K562 (cell line): ENCODE data around the gene ZFP64. TPM values are rescaled to one million over a fixed set of nuclear protein-coding genes. Genes with fewer than 3 reads are reported as not detected.

Experiments used
- ATAC-seq: fragments of 200-7000 bp; cut with Tn5 transposase; 3 replicates; pipeline ENCODE4 v1.9.1; 2020; ENCODE audit warnings: moderate library complexity
- BruUV-seq: library from RNA; stranded (reverse); fragments of 400-500 nt; replicated peaks from 2 replicates; lab custom pipeline; 2021; lab: Mats Ljungman, UMichigan
- CTCF ChIA-PET: fragments of 300-600 bp; formaldehyde crosslinking; extraction: SDS; loops from one replicate; lab custom pipeline; 2021; ENCODE audit warnings: low intra/inter-chr PET ratio; lab: Yijun Ruan, JAX
- POLR2A ChIA-PET: fragments of 300-600, 350-650 bp; sonication (Branson Sonifier 250); formaldehyde crosslinking; extraction: SDS; loops from one replicate; lab custom pipeline; 2021; ENCODE audit warnings: antibody characterized with exemption, inconsistent platforms; lab: Yijun Ruan, JAX
- DNase-seq, 4 experiments: peaks; one replicate each; pipeline versions ENCODE4 v3.0.0 to v3.0.0-alpha.2; 2011 to 2018; ENCODE audit warnings: low spot score in 3 of 4, mixed read lengths in 3 of 4; ENCODE audit errors: extremely low read depth in 1 of 4
- FAIRE-seq: peaks from 2 replicates; lab custom pipeline; 2011; peaks lifted over from hg19 to GRCh38; lab: Jason Lieb, UNC
- H2AFZ ChIP-seq: 2 replicates; pipeline ENCODE4 v1.6.0; 2011; ENCODE audit warnings: low read depth, low read length, control low read depth, inconsistent platforms
- H3K27ac ChIP-seq: fragments of 200-600 bp; 3 replicates; pipeline ENCODE4 v1.8.0; 2011; ENCODE audit warnings: low read depth, mild to moderate bottlenecking, control low read depth, inconsistent platforms, low read length, moderate library complexity, mixed read lengths; ENCODE audit errors: extremely low read depth
- H3K27me3 ChIP-seq, 2 experiments: fragments of 300-600 bp in 1 of 2; 2 replicates in 1 of 2; 3 replicates in 1 of 2; pipeline versions ENCODE4 v1.6.0 to v1.8.0; 2011; ENCODE audit warnings: inconsistent platforms in 2 of 2, low read length in 2 of 2, mild to moderate bottlenecking in 1 of 2, mixed read lengths in 1 of 2, moderate library complexity in 1 of 2; ENCODE audit not compliant: control insufficient read depth in 2 of 2, insufficient read depth in 2 of 2
- H3K36me3 ChIP-seq: fragments of 300-600 bp; 3 replicates; pipeline ENCODE4 v1.8.0; 2011; ENCODE audit warnings: mild to moderate bottlenecking, low read length, inconsistent platforms; ENCODE audit not compliant: control insufficient read depth, insufficient read depth
- H3K4me1 ChIP-seq, 2 experiments: fragments of 200-600 bp in 1 of 2; replicated peaks in 1 of 2; 2 replicates in 1 of 2; 3 replicates in 1 of 2; pipeline versions ENCODE4 v1.5.1 to v1.8.0; 2011; ENCODE audit warnings: inconsistent platforms in 2 of 2, low read length in 2 of 2, mild to moderate bottlenecking in 1 of 2, mixed read lengths in 1 of 2, moderate library complexity in 1 of 2; ENCODE audit not compliant: control insufficient read depth in 2 of 2, insufficient read depth in 2 of 2
- H3K4me2 ChIP-seq: 2 replicates; pipeline ENCODE4 v1.6.1; 2011; ENCODE audit warnings: low read length, control low read depth, inconsistent platforms, mixed read lengths; ENCODE audit not compliant: insufficient read depth
- H3K4me3 ChIP-seq: fragments of 200-600 bp; sonication (generic), shearing (Covaris generic); 2 replicates; pipeline ENCODE4 v1.5.1; 2016; ENCODE audit warnings: control low read depth, inconsistent platforms
- H3K79me2 ChIP-seq: fragments of 200-600 bp; 3 replicates; pipeline ENCODE4 v1.8.0; 2011; ENCODE audit warnings: low read length, inconsistent platforms; ENCODE audit not compliant: control insufficient read depth, insufficient read depth
- H3K9ac ChIP-seq, 2 experiments: 2 replicates each; pipeline versions ENCODE4 v1.6.0 to v1.6.1; 2011; ENCODE audit warnings: low read depth in 2 of 2, low read length in 2 of 2, control low read depth in 1 of 2, inconsistent platforms in 1 of 2, mild to moderate bottlenecking in 1 of 2, mixed read lengths in 1 of 2; ENCODE audit not compliant: insufficient read depth in 1 of 2
- H3K9me1 ChIP-seq: one replicate; pipeline ENCODE4 v1.6.0; 2011; ENCODE audit warnings: inconsistent platforms, mild to moderate bottlenecking, low read length, moderate library complexity; ENCODE audit not compliant: control insufficient read depth, insufficient read depth
- H3K9me3 ChIP-seq: replicated peaks from 2 replicates; pipeline ENCODE4 v1.5.1; 2011; ENCODE audit warnings: low read depth, low read length, inconsistent platforms; ENCODE audit not compliant: control insufficient read depth, insufficient read depth
- H4K20me1 ChIP-seq: replicated peaks from 2 replicates; pipeline ENCODE4 v1.6.1; 2011; ENCODE audit warnings: low read length, inconsistent platforms, mixed read lengths; ENCODE audit not compliant: control insufficient read depth, insufficient read depth
- EGR1 ChIP-seq: fragments of 450-650 bp; conservative IDR thresholded peaks from 2 replicates; pipeline ENCODE4 v1.6.1; 2017; ENCODE audit warnings: mild to moderate bottlenecking
- HMG20B ChIP-seq: fragments of 250-450 bp; sonication (Bioruptor Pico); IDR thresholded peaks from 2 replicates; pipeline ENCODE4 v1.5.0; 2021; ENCODE audit warnings: mild to moderate bottlenecking
- HNRNPL ChIP-seq: fragments of 200-400 bp; formaldehyde crosslinking; IDR thresholded peaks from 2 replicates; pipeline ENCODE4 v1.6.1; 2017; ENCODE audit warnings: low read depth, mild to moderate bottlenecking, low read length
- IFI16 ChIP-seq: fragments of 250-450 bp; sonication (Bioruptor Pico); IDR thresholded peaks from 2 replicates; pipeline ENCODE4 v2.1.2; 2022; ENCODE audit warnings: mild to moderate bottlenecking, inconsistent platforms
- L3MBTL2 ChIP-seq: fragments of 450-650 bp; IDR thresholded peaks from 2 replicates; pipeline ENCODE4 v1.6.1; 2016; ENCODE audit warnings: mild to moderate bottlenecking, moderate library complexity
- MLLT1 ChIP-seq, 2 experiments: fragments of 450-650 bp; IDR thresholded peaks; 2 replicates each; pipeline ENCODE4 v1.6.1; 2016
- NR2C1 ChIP-seq, 2 experiments: fragments of 450-650 bp; IDR thresholded peaks; 2 replicates each; pipeline ENCODE4 v1.6.1; 2017; ENCODE audit warnings: mild to moderate bottlenecking in 2 of 2, antibody characterized with exemption in 1 of 2, inconsistent platforms in 1 of 2, missing compliant biosample characterization in 1 of 2, missing genetic modification characterization in 1 of 2
- NR4A1 ChIP-seq, 2 experiments: fragments of 250-450 bp in 1 of 2; fragments of 450-650 bp in 1 of 2; sonication (Bioruptor Pico) in 1 of 2; IDR thresholded peaks; 2 replicates each; pipeline versions ENCODE4 v1.4.0 to v1.6.1; 2016 to 2020; ENCODE audit warnings: mild to moderate bottlenecking in 2 of 2, missing compliant biosample characterization in 1 of 2, missing genetic modification characterization in 1 of 2, moderate library complexity in 1 of 2
- POLR2AphosphoS2 ChIP-seq: IDR thresholded peaks from 2 replicates; pipeline ENCODE4 v1.6.1; 2012; ENCODE audit warnings: low read length, improper control_type of control experiment
- RAD21 ChIP-seq, 2 experiments: fragments of 250-450 bp in 1 of 2; fragments of 450-650 bp in 1 of 2; sonication (Bioruptor Pico) in 1 of 2; formaldehyde crosslinking in 1 of 2; IDR thresholded peaks in 1 of 2; conservative IDR thresholded peaks in 1 of 2; 2 replicates each; pipeline versions ENCODE4 v1.4.0 to v1.8.0; 2020 to 2022; ENCODE audit warnings: mild to moderate bottlenecking in 2 of 2, moderate library complexity in 1 of 2
- TAL1 ChIP-seq: fragments of 450-650 bp; IDR thresholded peaks from 2 replicates; pipeline ENCODE4 v1.6.1; 2016; ENCODE audit warnings: mild to moderate bottlenecking
- ZNF217 ChIP-seq: sonication (generic); formaldehyde crosslinking; IDR thresholded peaks from 2 replicates; pipeline ENCODE4 v1.8.0; 2022; ENCODE audit warnings: mild to moderate bottlenecking, missing genetic modification reagents
- ZNF239 ChIP-seq: fragments of 250-450 bp; sonication (Bioruptor Pico); IDR thresholded peaks from 2 replicates; pipeline ENCODE4 v1.4.0; 2020; ENCODE audit warnings: mild to moderate bottlenecking
- WGBS: fragments of 100-300 bp; shearing (Covaris generic); methylation state at CpG from one replicate; pipeline ENCODE4 v1.1.6; 2016; ENCODE audit warnings: low coverage, mixed read lengths; ENCODE audit not compliant: insufficient coverage; ENCODE audit errors: missing lambda C conversion rate; 5-methylcytosine and 5-hydroxymethylcytosine counted together
- in situ Hi-C: fragments of 300-500 bp; cut with MboI; formaldehyde crosslinking; loops from 4 replicates; pipeline ENCODE4 v1.15.0; 2018; ENCODE audit warnings: inconsistent platforms, mixed read lengths
- intact Hi-C: fragments of 100-400 bp; cut with micrococcal nuclease; formaldehyde crosslinking; loops from 2 replicates; pipeline ENCODE4 v1.14.2; 2022
- polyA plus RNA-seq, 8 experiments: library from polyadenylated mRNA; depleted of rRNA in 4 of 8; stranded (reverse) in 5 of 8; unstranded in 3 of 8; fragments of >200 nt; fragmentation: Nextera tagmentation in 2 of 8; fragmentation: Illumina TruSeq in 1 of 8; extraction: Ambion mirVana in 2 of 8; extraction: Trizol in 1 of 8; gene quantifications; 2 replicates each; pipeline versions ENCODE4 v1.2.1 to v1.2.3, GENCODE V29; 2011 to 2014; ENCODE audit warnings: inconsistent platforms in 1 of 8, missing spikeins in 1 of 8
- total RNA-seq, 7 experiments: library from RNA; depleted of rRNA in 6 of 7; stranded (reverse); fragments of >200 nt in 6 of 7; fragmentation: Illumina TruSeq in 2 of 7; extraction: Trizol in 2 of 7; gene quantifications; 2 replicates each; pipeline versions ENCODE4 v1.2.1 to v1.2.3, GENCODE V29; 2011 to 2021; ENCODE audit warnings: low replicate concordance in 1 of 7
- TF ChIP-seq, protein P1 (sequence below): sonication (generic); formaldehyde crosslinking; IDR thresholded peaks from 2 replicates; pipeline ENCODE4 v1.8.1; 2022; ENCODE audit warnings: missing genetic modification reagents
- TF ChIP-seq, protein P2 (sequence below): sonication (generic); formaldehyde crosslinking; IDR thresholded peaks from 2 replicates; pipeline ENCODE4 v1.9.0; 2022; ENCODE audit warnings: mild to moderate bottlenecking, missing genetic modification reagents

ZFP64 gene
- total and polyA plus RNA-seq, 9 of the 15 experiments (the other 6 are each of a cell fraction or from before 2014, with no cell fraction given): 1.4 to 13.4 (median 7.0) TPM

DNA sequence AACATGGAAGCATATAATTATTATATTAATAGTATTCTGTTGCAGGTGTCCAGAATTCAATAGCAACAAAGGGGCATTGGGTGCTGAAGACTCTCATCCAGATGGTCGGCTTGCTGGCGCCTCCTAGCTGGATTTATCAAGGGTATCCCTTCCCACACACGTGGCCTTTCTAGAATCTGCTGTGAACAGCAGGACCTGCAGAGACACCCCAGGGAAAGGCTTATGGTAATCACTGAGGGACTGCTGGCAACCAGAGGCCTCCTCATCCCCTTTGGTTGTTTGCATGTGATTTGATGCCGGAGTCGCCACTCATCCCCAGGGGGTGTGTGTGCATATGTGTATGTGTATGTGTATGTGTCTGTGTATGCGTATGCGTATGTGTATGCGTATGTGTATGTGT is 20.6 kb downstream of the ZFP64 start:
- DNase-seq: no peak
- Histone ChIP-seq H3K36me3 (peaks cover 16% of the 10 kb centered on the region; the same call in 2 of the 3 replicates), H3K9ac (no peak overlapping the region), H3K9me1 (no peaks in the 10 kb centered on the region), H3K27ac (no peak overlapping the region), H3K4me3 (no peak overlapping the region), H4K20me1 (no peaks in the 10 kb centered on the region), H3K4me1 (no peaks in the 10 kb centered on the region), H3K9me3 (0 out of 2 replicates have a peak, but pooled peaks cover 1% of the 10 kb centered on the region), H3K4me2 (no peak overlapping the region), H3K79me2 (no peaks in the 10 kb centered on the region), H2AFZ (no peak overlapping the region), H3K27me3 (no peaks in the 10 kb centered on the region)
- FAIRE-seq: no peak
- CTCF ChIA-PET: no interaction called here
- 96% methylated on average over 8 of the region's 8 CpGs for WGBS
- POLR2A ChIA-PET: no interaction called here
- intact Hi-C loops (no loop called here), in situ Hi-C loops (no loop called here)
- ATAC-seq: no peak
- TF ChIP-seq IFI16 (CRISPR knock-in tag): no peak
- TF ChIP-seq, protein P1, sequence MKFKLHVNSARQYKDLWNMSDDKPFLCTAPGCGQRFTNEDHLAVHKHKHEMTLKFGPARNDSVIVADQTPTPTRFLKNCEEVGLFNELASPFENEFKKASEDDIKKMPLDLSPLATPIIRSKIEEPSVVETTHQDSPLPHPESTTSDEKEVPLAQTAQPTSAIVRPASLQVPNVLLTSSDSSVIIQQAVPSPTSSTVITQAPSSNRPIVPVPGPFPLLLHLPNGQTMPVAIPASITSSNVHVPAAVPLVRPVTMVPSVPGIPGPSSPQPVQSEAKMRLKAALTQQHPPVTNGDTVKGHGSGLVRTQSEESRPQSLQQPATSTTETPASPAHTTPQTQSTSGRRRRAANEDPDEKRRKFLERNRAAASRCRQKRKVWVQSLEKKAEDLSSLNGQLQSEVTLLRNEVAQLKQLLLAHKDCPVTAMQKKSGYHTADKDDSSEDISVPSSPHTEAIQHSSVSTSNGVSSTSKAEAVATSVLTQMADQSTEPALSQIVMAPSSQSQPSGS (CRISPR knock-in tag): no peak
- no peak for TF ChIP-seq ZNF217 (CRISPR knock-in tag)
- no peak for TF ChIP-seq L3MBTL2
- no peak for TF ChIP-seq EGR1
- no peak for TF ChIP-seq POLR2AphosphoS2
- TF ChIP-seq RAD21 (CRISPR knock-in tag; conservative IDR thresholded peaks at IDR 0.05 in 1 of 2, IDR thresholded peaks at IDR 0.05 in 1 of 2): no peak
- TF ChIP-seq ZNF239 (CRISPR knock-in tag): no peak
- no peak for TF ChIP-seq NR2C1 (IDR thresholded peaks at IDR 0.05)
- TF ChIP-seq NR2C1 (tag; IDR thresholded peaks at IDR 0.05): no peak
- TF ChIP-seq HMG20B: no peak
- no peak for TF ChIP-seq TAL1
- no peak for TF ChIP-seq NR4A1 (CRISPR knock-in tag; IDR thresholded peaks at IDR 0.05)
- TF ChIP-seq NR4A1 (tag; IDR thresholded peaks at IDR 0.05): no peak
- TF ChIP-seq, protein P2, sequence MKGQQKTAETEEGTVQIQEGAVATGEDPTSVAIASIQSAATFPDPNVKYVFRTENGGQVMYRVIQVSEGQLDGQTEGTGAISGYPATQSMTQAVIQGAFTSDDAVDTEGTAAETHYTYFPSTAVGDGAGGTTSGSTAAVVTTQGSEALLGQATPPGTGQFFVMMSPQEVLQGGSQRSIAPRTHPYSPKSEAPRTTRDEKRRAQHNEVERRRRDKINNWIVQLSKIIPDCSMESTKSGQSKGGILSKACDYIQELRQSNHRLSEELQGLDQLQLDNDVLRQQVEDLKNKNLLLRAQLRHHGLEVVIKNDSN (CRISPR knock-in tag): no peak
- TF ChIP-seq MLLT1 (IDR thresholded peaks at IDR 0.05): no peak
- no peak for TF ChIP-seq HNRNPL
- BruUV-seq: no TSS peak
